Ishikawa (cell line): Measurements from ENCODE around the gene CDCP2.

Source experiments
- CEBPB ChIP-seq: IDR thresholded peaks from 2 replicates; pipeline ENCODE4 v1.6.1; 2012
- CREB1 ChIP-seq: IDR thresholded peaks from 2 replicates; pipeline ENCODE4 v1.6.1; 2012; ENCODE audit warnings: low read depth
- EGR1 ChIP-seq: IDR thresholded peaks from 2 replicates; pipeline ENCODE4 v1.6.1; 2012
- EP300 ChIP-seq: IDR thresholded peaks from 2 replicates; pipeline ENCODE4 v1.6.1; 2012; ENCODE audit warnings: borderline replicate concordance
- FOXM1 ChIP-seq: IDR thresholded peaks from 2 replicates; pipeline ENCODE4 v1.6.1; 2012; ENCODE audit warnings: low read depth, borderline replicate concordance
- NFIC ChIP-seq: IDR thresholded peaks from 2 replicates; pipeline ENCODE4 v1.6.1; 2012
- RAD21 ChIP-seq: IDR thresholded peaks from 2 replicates; pipeline ENCODE4 v1.6.1; 2012; ENCODE audit warnings: low read depth
- TAF1 ChIP-seq: IDR thresholded peaks from 2 replicates; pipeline ENCODE4 v1.6.1; 2012; ENCODE audit warnings: low read depth, mild to moderate bottlenecking
- TCF12 ChIP-seq: IDR thresholded peaks from 2 replicates; pipeline ENCODE4 v1.6.1; 2012; ENCODE audit warnings: low read depth
- TEAD4 ChIP-seq: IDR thresholded peaks from 2 replicates; pipeline ENCODE4 v1.6.1; 2012
- YY1 ChIP-seq: IDR thresholded peaks from 2 replicates; pipeline ENCODE4 v1.6.1; 2012; ENCODE audit warnings: low read depth
- ZBTB7A ChIP-seq: IDR thresholded peaks from 2 replicates; pipeline ENCODE4 v1.6.1; 2012; ENCODE audit warnings: low read depth
- TF ChIP-seq, protein P1 (sequence below): IDR thresholded peaks from 2 replicates; pipeline ENCODE4 v1.6.1; 2012
- TF ChIP-seq, protein P2 (sequence below): IDR thresholded peaks from 2 replicates; pipeline ENCODE4 v1.6.1; 2012
- TF ChIP-seq, protein P3 (sequence below): IDR thresholded peaks from 2 replicates; pipeline ENCODE4 v1.6.1; 2012; ENCODE audit warnings: low read depth, mild to moderate bottlenecking

The CDCP2 gene

DNA sequence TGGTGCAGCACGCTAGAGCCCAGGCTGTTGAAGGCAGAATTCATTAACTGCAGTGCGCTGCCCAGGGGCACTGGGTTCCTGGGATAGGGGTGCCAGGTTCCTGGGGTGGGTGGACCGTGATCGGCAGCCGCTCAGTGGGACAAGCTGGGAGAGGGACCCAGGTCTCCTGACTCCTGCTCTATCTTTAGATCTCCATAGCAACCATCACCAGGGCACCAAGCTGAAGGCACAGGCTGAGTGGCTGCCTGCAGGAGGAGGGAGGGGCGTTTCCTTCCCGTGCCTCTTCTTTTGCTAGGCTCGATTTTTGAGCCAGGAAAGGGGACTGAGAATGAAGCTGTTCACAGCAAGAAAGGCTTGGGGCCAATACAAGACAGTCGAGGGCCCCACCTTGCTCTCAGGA lies 20.9 kb upstream of the CDCP2 start:
- TF ChIP-seq EP300: no peak
- TF ChIP-seq, protein P1, sequence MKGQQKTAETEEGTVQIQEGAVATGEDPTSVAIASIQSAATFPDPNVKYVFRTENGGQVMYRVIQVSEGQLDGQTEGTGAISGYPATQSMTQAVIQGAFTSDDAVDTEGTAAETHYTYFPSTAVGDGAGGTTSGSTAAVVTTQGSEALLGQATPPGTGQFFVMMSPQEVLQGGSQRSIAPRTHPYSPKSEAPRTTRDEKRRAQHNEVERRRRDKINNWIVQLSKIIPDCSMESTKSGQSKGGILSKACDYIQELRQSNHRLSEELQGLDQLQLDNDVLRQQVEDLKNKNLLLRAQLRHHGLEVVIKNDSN: no peak
- no peak for TF ChIP-seq NFIC
- TF ChIP-seq EGR1: no peak
- TF ChIP-seq TEAD4: no peak
- TF ChIP-seq CREB1: no peak
- TF ChIP-seq FOXM1: no peak
- TF ChIP-seq, protein P2, sequence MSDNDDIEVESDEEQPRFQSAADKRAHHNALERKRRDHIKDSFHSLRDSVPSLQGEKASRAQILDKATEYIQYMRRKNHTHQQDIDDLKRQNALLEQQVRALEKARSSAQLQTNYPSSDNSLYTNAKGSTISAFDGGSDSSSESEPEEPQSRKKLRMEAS: no peak

DNA sequence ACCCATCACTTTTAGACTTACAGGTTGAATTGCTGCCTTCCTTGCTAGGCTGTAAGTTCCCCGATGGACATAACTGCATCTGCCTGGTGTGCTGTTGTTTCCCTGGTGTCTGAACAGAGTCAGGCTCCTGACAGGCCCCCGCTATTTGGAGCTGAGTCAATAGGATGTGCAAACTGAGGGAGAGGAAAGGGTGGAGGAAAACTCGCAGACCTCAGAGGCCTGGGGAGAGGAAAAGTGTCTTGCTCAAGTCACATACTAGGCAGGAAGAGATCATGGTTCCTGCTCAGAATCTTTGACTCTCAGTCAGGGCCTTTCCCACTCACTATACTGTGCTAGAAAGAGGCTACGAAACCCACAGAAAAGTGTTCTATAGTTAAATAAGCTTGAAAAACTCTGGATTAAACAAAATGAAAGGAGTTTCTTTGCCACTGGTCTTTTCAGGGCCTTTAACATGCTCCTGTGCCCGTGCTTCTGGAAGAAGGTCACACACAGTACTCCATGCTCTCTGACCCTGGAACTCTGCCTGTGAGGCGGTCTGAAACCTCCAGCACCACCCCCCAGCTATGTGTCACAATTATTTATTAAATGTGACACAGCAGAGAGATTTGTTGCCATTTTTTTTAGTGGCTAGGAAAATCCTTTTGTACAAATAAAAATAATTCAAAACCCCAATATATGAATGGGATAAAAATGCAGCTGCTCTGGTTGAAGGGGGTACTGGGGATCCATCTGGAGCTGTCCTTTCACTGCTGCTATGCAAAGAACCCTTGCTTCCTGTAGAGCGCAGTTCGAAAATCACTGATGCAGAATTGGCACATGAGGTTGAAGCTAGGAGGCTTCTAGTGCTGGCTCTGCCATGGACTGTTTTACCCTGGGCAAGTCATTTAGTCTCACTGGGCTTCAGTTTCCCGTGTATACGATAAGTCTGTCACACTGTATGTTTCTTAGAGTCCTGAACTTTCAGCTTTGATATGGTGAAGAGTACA lies 20.1 kb upstream of the CDCP2 start:
- TF ChIP-seq TCF12 (no peak), CEBPB (no peak), TAF1 (no peak), EP300 (no peak), ZBTB7A (no peak), NFIC (no peak), TEAD4 (no peak), RAD21 (no peak), EGR1 (no peak), CREB1 (no peak), YY1 (no peak)
- TF ChIP-seq, protein P2: no peak
- TF ChIP-seq, protein P3, sequence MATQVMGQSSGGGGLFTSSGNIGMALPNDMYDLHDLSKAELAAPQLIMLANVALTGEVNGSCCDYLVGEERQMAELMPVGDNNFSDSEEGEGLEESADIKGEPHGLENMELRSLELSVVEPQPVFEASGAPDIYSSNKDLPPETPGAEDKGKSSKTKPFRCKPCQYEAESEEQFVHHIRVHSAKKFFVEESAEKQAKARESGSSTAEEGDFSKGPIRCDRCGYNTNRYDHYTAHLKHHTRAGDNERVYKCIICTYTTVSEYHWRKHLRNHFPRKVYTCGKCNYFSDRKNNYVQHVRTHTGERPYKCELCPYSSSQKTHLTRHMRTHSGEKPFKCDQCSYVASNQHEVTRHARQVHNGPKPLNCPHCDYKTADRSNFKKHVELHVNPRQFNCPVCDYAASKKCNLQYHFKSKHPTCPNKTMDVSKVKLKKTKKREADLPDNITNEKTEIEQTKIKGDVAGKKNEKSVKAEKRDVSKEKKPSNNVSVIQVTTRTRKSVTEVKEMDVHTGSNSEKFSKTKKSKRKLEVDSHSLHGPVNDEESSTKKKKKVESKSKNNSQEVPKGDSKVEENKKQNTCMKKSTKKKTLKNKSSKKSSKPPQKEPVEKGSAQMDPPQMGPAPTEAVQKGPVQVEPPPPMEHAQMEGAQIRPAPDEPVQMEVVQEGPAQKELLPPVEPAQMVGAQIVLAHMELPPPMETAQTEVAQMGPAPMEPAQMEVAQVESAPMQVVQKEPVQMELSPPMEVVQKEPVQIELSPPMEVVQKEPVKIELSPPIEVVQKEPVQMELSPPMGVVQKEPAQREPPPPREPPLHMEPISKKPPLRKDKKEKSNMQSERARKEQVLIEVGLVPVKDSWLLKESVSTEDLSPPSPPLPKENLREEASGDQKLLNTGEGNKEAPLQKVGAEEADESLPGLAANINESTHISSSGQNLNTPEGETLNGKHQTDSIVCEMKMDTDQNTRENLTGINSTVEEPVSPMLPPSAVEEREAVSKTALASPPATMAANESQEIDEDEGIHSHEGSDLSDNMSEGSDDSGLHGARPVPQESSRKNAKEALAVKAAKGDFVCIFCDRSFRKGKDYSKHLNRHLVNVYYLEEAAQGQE: no peak

DNA sequence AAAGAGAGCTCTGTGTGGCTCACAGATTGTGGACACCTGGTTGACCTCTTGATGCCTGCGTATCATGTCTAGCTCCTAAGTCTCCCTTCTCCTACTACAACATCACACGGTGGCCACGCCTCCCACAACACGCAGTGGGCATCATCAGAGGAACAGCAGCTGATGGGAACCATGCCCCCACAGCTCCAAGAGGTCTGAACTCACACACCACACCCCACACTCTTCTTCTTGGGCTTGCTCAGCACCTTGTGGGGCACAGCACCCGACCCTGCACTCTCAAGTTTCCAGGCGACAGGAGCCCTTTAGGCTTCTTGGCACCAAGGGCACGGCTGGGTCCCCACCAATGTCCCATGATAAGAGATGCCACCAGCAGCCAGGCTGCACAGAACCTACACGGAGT lies 18.8 kb upstream of the CDCP2 start:
- TF ChIP-seq, protein P3: no peak
- TF ChIP-seq EP300 (no peak), CEBPB (no peak), EGR1 (no peak), ZBTB7A (no peak), FOXM1 (no peak), RAD21 (no peak), NFIC (no peak), CREB1 (no peak), YY1 (no peak), TEAD4 (no peak), TAF1 (no peak), TCF12 (no peak)
- TF ChIP-seq, protein P2: no peak
- TF ChIP-seq, protein P1: no peak

DNA sequence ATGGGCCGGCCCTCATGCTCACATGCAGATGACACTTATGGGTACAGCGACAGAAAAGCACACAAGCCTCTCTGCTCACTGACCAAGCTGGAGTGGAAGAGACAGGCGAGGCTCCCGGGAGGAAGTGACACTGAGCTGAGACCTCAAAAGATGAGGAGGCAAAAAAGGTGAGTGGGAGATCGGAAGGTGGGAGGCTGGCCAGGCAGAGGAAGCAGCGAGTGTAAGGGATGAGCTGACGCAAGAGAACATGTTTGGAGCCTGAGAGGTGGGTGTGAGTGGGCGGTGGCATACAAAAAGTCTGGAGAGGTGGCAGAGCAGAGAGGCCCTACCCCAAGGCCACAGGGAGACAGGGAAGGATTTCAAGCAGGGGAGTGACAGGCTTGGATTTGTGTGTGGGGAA lies 18.2 kb upstream of the CDCP2 start:
- TF ChIP-seq ZBTB7A: no peak
- TF ChIP-seq RAD21: no peak
- no peak for TF ChIP-seq EGR1

DNA sequence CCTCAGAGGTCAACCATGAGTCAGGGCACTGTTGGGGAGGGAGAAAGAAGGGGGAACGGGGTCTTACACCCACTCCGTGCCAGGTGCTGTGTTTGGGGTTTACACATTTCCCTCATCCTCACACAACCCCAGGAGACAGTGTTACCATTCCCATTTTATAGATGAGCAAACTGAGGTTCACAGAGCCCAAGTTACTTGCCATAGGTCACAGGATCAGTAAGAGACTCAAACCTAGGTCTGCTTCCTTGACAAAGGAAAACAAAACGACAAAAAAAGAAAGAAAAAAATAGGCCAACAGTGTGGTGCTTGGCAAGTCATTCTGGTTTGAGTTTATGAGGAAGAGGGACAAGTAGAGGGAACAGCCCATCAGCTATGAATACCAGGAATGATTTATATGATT lies 16.3 kb upstream of the CDCP2 start:
- TF ChIP-seq, protein P1: no peak
- no peak for TF ChIP-seq YY1
- TF ChIP-seq RAD21: no peak
- TF ChIP-seq TEAD4: no peak
- no peak for TF ChIP-seq TCF12
- no peak for TF ChIP-seq CREB1
- TF ChIP-seq, protein P2: no peak
- TF ChIP-seq CEBPB: no peak
- TF ChIP-seq, protein P3: no peak
- no peak for TF ChIP-seq EGR1
- no peak for TF ChIP-seq FOXM1
- no peak for TF ChIP-seq NFIC
- no peak for TF ChIP-seq EP300
- TF ChIP-seq TAF1: no peak
